Activated CD4-positive, alpha-beta T cell treated with anti-CD3 and anti-CD28 coated beads, Interleukin-2, amount 50 U/mL, for 48 hours (primary cell): ENCODE results near the gene NCKAP5.

Experiments used
- DNase-seq, 2 experiments: peaks; one replicate each; pipeline ENCODE4 v3.0.0-alpha.2; 2020

The NCKAP5 gene

DNA sequence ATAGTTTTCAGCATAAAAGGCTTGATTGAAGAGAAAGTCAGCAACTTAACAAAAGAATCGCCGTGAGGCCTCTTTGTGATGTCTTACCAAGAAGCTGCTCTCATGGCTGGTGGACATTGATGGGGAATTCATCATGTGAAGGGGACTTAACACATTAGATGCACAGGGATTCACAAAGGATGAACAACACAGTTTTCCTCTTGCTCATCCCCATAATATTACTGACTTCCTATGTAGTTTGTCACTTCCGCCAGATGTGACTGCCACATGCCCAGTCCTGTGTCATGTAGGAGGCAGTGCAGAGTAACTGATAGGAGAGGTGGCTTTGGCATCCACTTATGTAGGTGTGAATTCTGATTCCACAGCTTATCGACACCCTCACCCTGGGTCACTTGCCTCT is 665.6 kb downstream of the NCKAP5 start:
- no peak for DNase-seq

GRCh38 chr2:132901661-132902060 is 666.6 kb downstream of the NCKAP5 start:
- DNase-seq, result no peak

DNA sequence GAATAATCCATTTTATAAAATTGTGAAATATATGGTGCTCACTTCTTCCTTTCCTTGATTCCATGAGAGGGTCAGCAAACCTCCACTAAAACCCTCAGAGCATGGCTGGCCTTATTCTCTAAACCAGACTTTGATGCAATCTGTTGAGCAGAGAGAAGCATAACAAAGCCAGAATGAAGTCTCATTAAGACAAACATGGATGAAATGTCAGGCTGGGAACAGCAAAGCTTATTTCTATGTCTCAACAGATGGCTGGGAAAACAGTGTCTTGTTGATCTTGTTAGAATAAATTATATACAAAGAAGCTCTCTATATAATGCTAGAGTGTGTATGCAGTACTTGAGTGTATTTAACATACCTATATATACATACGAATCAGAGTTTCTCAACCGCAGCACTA is 671.2 kb downstream of the NCKAP5 start:
- DNase-seq, result no peak

DNA sequence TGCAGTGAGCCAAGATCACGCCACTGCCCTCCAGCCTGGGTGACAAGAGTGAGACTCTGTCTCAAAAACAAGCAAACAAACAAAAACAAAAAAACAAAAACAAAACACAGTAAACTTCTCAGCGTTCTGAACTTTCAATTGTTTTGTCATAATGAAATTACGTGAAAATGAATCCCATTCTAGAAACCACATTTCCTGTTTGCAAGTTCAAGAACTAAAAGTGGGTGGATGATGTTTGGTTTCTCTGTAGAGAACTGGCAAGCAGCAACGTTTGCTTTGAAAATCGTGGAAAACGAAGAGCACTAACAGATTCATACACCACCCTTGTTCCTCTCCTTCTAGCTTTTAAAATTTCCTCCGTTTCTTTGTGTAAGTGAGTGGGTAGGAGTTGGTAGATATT is 672.2 kb downstream of the NCKAP5 start:
- no peak for DNase-seq

DNA sequence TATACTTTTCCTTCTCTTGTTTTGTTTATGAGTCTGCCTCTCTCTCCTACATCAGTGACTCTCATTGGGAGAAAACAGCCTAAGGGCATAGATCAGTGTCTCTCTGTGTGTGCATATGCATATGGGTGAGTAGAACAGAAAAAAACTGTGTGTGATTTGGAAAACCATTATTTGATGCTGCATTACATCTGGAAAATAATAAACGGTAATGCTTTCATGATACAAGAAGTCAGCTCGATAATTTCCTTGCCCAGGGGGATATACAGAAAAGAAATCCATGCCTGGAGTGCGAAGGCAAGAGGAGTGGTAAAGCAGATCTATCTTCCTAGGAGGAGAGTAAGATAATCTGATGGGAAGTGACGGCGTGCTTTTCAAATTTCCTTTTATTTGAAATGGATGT is 676.8 kb downstream of the NCKAP5 start:
- no peak for DNase-seq

GRCh38 chr2:132886574-132886973 is 681.7 kb downstream of the NCKAP5 start:
- DNase-seq, result no peak

GRCh38 chr2:132884705-132885104 is 683.6 kb downstream of the NCKAP5 start:
- DNase-seq, result no peak

- DNase-seq, result no peak
Observed at GRCh38 chr2:132884292-132884691, 684.0 kb downstream of the NCKAP5 start.

DNA sequence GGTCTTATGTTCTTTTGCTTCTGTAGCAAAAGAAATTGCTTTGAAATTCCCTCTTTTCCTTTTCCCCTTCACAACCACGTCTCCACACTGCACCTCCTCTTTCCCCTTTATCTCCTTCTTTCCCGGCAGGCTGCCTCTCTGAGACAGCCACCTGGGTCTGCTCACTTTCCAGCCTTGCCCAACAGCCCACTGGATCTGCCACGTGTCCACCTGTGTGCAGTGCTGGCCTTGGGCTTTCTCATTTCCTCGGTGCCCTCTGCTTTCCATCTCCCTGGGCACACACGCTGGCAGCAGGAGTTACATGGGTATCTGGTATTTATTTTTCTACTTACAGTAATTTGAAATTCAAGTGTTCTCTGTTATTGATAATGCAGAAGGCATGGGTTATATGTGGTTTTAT is 684.8 kb downstream of the NCKAP5 start:
- no peak for DNase-seq

DNA sequence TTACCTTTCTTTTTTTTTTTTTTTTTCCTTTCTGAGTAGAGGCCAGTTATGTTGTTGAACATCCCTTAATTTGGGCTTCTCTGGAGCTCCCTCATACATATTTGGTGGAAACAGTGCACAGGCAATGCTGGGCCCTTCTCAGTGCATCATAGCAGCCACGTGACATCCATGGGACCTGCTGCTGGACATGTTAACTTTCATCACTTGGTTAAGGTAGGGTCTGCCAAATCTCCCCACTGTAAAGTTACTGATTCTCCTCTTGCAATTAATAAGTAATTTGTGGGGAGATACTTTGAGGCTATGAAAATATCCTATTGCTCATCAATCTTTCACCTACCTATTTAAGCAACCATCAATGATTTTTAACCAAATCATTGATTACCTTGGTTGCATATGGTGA is 686.7 kb downstream of the NCKAP5 start:
- DNase-seq, result no peak

DNA sequence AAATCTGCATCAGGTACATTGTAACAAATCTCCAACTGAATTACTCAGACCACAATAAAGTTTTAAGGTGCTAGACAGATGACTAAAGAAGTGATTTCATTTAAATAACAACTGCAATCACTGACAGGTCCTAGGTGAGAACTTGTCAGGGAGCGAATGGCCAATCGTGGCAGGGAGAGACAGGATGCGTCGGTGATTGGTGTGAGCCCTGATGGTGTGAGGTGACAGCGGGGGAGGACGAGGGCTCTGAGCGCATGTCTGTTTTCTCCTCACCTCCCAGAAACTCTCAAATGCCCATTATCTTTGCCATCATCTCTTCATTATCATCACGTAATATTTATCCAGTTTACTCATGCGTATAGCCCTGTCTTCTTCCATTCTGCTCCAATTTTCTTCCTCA is 690.3 kb downstream of the NCKAP5 start:
- DNase-seq, result no peak

DNA sequence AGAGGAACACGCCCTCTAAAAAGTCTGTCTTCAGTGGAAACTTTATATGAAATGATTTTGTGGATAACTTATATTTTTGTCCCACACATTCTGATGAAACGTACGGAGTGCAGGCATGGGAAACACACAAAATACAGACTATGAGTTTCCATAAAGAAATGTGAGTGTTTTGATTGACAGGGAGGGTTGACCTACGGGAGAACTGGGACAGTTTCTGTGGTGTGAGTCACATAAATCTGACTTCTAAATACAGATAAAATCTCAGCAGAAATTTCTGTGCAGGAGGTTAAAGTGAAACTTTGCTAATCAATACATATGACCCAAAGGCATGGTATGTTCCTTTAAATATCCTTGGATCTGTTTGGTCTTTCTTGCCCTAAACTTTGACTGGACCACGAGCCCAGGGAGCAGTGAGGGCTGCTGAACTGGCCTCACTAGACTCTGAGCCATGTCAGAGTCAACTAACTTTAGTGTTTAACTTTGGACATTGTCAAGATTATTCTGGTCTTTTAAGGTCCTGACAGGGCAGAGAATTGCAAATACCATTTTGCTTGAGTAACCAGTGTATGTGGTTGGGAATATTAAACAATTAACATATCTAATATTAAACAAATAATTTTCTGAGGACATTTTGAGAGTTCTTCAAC is 691.4 kb downstream of the NCKAP5 start:
- no peak for DNase-seq

DNA sequence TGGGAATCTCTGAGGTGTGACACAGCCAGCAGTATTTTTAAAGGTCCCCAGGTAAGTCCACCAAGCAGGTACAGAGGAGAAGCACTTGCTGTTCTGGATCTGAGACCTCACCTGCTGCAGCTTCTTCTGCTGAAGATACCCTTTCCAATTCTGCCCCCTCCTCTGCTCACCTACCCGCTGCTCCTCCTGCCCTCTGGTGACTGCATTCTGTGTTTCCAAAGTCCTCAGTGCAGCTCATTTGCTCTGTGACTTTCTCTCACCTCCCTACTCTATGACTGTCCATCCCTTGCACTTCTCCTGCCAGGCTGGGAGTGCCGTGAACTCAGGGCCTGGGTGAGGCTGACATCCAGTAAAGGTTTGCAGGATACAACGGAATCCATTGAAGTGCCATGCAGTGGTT is 693.1 kb downstream of the NCKAP5 start:
- no peak for DNase-seq

DNA sequence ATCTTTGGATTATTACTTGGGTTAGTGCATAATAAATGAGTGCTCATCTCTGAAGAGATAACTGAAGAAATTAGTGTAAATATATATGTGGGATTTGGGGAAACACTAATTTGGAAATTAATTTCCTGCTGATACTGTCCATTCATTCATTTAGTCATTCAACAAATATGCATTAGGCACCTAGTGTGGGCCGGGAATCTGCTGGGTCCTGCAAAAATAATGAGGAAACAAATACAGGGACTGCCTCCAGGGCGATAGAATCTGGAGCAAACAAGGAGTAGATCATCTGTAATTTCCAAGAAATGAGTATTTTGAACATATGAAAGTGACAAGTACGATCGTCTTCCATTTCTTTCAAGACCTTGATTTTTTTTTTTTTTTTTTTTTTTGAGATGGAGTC is 694.5 kb downstream of the NCKAP5 start:
- DNase-seq, result no peak

DNA sequence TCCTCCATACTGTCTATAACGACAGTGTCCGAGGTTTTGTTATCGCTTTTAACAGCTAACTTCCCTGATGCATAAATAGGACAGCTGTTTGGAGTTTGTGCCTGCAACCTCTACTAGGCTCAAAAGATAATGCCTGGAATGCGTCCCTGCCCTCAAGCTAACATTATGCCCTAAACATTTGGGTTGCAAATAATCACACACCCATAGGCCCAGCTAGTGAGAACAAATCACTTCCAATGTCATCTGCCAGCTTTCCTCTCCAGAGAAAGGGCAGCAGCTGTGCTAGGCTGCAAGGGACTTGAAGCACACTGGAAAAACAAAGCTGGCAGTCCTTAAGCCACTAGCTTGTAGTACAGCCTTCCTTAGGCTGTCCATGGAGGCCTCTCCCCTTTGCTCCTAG is 696.4 kb downstream of the NCKAP5 start:
- DNase-seq, result no peak

DNA sequence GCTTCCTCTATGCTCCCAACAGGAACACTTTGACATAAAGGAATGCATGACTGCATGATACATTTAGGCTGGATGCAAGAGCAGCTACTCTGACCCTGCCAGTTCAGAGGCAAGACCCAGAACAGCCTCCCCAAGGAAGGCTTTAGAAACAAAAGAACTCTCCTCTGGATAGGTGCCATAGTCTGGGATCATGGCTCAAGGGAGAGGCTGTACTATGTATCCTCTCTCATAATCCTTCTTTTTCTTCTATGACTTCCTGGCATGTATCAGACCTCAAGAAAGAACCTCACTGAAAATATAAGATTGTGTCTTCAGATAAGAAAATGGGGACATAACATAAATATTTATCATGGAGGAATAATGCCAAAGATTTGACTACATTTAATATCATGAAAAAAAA is 704.3 kb downstream of the NCKAP5 start:
- DNase-seq, result no peak

DNA sequence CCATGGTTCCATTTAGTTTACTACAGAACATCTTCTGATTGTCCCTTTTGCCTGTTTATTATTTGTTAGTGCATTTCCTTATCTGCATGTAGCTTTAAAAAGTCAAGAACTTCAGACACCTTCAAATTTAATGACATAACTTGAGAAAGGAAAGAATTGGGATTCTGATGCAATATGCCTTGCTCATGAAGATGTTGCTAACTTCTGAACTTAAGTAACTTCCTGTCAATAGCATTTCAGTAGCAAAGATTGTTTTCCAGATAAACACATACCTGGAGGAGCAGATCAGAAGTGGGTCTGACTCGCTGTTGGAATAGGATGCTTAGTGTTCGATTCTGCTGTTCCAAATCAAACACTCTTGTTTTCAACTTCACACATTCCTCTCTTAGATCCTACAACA is 708.0 kb downstream of the NCKAP5 start:
- no peak for DNase-seq

- no peak for DNase-seq
Observed at GRCh38 chr2:132859590-132859989, 708.7 kb downstream of the NCKAP5 start.

GRCh38 chr2:132857319-132857718 is 710.9 kb downstream of the NCKAP5 start:
- DNase-seq, result no peak

DNA sequence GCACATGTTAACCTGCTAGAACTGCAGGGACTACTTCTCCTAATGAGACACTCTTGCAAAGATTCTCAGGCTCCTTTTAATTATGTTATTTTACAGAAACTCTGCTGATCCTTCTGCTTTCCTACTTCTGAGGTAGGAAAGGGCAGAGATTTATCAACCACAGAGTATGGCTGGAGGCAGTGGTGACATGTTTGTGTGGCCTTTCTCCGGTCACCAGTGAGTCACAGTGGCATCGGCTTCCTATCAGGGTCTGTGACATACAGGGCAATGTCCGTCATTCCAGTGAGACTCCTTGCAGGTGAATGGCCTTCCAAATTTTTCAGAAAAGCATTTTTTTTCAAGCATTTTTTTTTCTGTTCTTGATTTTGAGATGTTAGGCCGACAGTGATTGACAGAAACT is 717.6 kb downstream of the NCKAP5 start:
- DNase-seq, result no peak

DNA sequence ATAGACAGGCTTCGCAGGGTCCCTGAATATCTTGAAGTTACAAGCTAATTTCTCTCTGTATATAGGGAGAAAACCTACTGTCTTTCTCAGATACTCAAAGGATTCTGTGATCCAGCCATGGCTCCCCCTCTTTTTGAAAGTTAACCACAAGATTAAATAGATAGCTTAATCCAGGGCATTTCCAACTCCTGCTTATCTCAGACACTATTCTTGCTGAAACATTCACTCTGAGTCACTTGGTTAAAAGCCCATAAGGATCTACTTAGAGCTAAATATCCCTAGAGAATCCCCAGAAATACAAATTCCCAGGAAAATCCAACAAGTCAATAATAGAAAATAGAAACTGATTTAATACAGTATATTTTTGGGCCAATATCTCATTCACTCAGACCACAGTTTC is 719.1 kb downstream of the NCKAP5 start:
- no peak for DNase-seq

GRCh38 chr2:132845339-132845738 is 722.9 kb downstream of the NCKAP5 start:
- DNase-seq, result no peak

GRCh38 chr2:132844585-132844984 is 723.7 kb downstream of the NCKAP5 start:
- no peak for DNase-seq

DNA sequence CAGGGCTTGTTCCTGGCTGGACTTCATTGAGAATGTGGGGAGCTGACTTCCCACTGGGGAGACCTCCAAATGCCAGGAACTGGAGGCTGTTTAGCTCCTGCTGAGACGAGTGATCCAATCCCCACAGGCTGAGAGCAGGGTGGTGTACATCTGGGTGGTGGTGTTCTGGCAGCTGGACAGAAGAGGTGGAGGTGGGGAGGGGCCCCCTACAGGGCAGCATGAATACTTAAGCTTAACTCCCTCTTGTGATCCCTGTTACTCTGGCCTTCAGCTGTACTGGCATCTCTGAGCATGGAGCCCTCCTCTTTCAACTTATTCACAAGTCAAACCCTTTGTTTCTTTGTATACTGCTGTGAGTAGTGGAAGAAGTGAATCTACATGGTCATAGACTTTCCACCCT is 730.5 kb downstream of the NCKAP5 start:
- DNase-seq, result no peak

GRCh38 chr2:132830321-132830827 is 737.9 kb downstream of the NCKAP5 start:
- DNase-seq, result no peak

DNA sequence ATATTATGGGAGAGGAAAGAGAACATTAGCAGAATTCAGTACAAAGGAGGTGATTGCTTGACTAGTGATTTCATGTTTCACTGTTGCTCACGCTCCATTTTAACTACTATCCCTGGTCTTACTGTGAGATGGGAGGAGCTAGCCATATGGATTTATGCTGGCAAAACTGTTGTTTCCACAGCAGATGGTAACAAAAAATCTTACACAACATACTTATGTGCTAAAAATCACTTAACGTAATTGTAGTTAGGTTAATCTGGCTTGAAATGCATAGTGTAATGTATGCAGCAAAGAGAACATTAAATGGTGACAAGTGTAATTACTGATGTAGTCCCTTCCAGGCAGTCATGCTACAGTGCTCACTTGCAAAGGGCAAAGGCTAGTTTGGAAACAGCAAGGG is 742.7 kb downstream of the NCKAP5 start:
- no peak for DNase-seq
